ENCODE results near the gene RIN1.
A peak's percentile ranks its signal among the peaks of the same experiment; 100 is the strongest.

Gene RIN1

DNA sequence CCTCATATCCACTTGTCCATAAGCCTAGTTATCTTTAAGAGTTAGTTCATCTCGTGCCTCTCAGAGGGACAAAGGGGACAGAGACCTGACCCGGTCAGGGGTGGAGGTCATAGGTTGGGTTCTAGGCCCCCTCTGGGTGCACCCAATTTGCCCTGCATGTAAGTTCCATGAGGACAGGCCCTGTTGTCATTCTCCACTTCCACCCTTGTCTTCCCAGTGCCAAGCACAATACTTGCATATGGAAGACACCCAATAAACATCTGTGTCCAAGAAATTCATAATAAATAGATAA, 46.0 kb downstream of the RIN1 start:
- ATAC-seq, result no peak
- TF ChIP-seq PPARA (CRISPR knock-in tag; IDR thresholded peaks at IDR 0.05; ENCODE audit: borderline replicate concordance) (no peak), BACH2 (CRISPR knock-in tag; IDR thresholded peaks at IDR 0.05; ENCODE audit: borderline replicate concordance) (no peak), SNAI2 (CRISPR knock-in tag; IDR thresholded peaks at IDR 0.05) (no peak), ZNF8 (CRISPR knock-in tag; IDR thresholded peaks at IDR 0.05) (no peak), ISL1 (CRISPR knock-in tag; IDR thresholded peaks at IDR 0.05) (no peak), CSDC2 (CRISPR knock-in tag; IDR thresholded peaks at IDR 0.05) (no peak)

DNA sequence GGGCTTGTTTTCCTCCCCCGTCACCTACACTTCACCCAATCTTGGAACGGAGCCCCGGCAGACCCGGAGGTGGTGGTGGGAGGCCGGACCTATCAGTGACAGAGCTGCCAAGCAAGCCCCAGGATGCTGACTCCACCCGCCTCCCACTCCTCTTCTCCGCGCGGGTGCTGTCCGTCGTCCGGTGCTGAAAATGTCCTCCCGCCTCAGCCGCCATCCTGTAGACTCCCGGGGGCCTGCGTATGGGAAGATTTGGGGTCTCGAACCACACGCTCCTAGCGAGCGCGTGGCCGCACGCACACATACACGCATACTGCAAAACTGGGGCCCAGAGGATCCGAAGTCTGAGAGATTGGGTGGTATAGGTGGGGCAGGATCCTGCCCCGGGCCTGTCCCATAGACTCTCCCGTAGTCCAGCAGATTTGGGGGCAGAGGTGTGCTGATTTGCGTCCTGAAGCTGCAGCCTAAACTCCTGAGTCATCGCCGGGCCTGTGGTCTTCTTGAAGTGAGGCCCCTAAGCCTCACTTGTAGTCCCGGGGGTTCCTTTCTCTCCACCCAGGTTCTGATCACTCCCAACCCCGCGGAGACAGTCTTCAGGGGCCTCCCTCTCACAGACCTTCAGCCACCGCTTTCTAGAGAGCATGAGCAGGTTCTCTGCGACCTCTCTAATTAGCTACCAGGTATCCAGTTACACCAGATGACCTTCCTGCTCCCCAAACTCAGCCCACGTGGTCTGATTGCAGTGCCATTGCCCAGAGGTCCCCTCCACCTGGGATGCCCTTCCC, 46.5 kb downstream of the RIN1 start:
- ATAC-seq, result peak; percentile 60
- TF ChIP-seq, protein P1, sequence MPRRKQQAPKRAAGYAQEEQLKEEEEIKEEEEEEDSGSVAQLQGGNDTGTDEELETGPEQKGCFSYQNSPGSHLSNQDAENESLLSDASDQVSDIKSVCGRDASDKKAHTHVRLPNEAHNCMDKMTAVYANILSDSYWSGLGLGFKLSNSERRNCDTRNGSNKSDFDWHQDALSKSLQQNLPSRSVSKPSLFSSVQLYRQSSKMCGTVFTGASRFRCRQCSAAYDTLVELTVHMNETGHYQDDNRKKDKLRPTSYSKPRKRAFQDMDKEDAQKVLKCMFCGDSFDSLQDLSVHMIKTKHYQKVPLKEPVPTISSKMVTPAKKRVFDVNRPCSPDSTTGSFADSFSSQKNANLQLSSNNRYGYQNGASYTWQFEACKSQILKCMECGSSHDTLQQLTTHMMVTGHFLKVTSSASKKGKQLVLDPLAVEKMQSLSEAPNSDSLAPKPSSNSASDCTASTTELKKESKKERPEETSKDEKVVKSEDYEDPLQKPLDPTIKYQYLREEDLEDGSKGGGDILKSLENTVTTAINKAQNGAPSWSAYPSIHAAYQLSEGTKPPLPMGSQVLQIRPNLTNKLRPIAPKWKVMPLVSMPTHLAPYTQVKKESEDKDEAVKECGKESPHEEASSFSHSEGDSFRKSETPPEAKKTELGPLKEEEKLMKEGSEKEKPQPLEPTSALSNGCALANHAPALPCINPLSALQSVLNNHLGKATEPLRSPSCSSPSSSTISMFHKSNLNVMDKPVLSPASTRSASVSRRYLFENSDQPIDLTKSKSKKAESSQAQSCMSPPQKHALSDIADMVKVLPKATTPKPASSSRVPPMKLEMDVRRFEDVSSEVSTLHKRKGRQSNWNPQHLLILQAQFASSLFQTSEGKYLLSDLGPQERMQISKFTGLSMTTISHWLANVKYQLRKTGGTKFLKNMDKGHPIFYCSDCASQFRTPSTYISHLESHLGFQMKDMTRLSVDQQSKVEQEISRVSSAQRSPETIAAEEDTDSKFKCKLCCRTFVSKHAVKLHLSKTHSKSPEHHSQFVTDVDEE (CRISPR knock-in tag; IDR thresholded peaks at IDR 0.05), result 0 out of 2 replicates have a peak, but pooled peaks have one; percentile 36
- TF ChIP-seq ZFP3 (CRISPR knock-in tag; IDR thresholded peaks at IDR 0.05) (peak; percentile 39; the same call in 1 of the 2 replicates), CSDC2 (CRISPR knock-in tag; IDR thresholded peaks at IDR 0.05) (peak; percentile 88)
- TF ChIP-seq, protein P2, sequence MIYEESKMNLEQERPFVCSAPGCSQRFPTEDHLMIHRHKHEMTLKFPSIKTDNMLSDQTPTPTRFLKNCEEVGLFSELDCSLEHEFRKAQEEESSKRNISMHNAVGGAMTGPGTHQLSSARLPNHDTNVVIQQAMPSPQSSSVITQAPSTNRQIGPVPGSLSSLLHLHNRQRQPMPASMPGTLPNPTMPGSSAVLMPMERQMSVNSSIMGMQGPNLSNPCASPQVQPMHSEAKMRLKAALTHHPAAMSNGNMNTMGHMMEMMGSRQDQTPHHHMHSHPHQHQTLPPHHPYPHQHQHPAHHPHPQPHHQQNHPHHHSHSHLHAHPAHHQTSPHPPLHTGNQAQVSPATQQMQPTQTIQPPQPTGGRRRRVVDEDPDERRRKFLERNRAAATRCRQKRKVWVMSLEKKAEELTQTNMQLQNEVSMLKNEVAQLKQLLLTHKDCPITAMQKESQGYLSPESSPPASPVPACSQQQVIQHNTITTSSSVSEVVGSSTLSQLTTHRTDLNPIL (CRISPR knock-in tag; IDR thresholded peaks at IDR 0.05; ENCODE audit: low read depth), result no peak

DNA sequence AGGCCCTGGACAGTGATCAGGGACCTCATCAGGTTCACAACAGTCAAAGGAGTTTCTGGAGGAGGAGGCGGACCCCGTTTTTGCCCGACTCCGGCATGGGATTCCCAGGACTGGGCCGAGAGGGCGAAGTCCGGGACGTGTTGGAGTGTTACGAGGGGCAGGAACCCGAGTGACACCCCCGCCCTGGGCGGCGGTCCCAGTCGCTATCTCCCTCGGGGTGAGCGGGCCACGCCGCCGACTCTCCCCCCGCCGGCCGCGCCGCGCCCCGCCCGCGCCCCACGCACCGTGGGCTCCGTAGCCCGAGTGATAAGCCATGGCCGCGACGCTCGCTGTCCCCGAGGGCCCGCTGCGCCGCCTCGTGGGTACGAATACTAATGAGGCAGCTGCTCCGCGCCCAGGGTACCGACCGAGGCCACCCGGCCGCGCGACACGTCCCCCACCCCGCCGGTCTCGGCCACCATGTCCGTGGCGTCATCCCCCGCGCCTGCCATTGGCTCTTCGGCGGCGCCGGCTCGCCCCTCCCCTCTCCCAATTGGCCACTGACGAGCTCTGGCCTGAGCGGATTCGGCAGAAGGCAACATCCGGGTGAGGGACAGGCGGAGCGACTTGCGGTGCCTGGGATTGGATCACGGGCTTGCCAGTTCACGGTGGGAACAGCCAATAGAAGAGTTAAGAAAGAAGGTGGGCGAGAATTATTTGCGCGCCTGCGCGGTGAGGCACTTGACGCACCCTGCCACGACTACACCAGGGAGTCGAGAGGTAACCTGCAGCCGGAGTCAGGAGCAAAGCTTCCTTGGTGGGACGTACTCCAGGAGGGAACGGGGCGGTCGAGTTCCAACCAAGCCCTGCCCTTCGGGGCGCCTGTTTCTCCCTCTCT, 47.3 kb downstream of the RIN1 start, which contains the start of gene YIF1A:
Gene YIF1A (minus strand): TSS at position 473 of the 877 bp plus-strand sequence. CDS start 158 bp downstream, at position 315.
- TF ChIP-seq ZC3H10 (CRISPR knock-in tag; IDR thresholded peaks at IDR 0.05) (peak; percentile 6; the same call in 1 of the 2 replicates), ARNTL (CRISPR knock-in tag; IDR thresholded peaks at IDR 0.05; ENCODE audit: borderline replicate concordance, low read depth) (no peak), GLIS3 (CRISPR knock-in tag; IDR thresholded peaks at IDR 0.05) (no peak)
- peak; percentile 94 for ATAC-seq

DNA sequence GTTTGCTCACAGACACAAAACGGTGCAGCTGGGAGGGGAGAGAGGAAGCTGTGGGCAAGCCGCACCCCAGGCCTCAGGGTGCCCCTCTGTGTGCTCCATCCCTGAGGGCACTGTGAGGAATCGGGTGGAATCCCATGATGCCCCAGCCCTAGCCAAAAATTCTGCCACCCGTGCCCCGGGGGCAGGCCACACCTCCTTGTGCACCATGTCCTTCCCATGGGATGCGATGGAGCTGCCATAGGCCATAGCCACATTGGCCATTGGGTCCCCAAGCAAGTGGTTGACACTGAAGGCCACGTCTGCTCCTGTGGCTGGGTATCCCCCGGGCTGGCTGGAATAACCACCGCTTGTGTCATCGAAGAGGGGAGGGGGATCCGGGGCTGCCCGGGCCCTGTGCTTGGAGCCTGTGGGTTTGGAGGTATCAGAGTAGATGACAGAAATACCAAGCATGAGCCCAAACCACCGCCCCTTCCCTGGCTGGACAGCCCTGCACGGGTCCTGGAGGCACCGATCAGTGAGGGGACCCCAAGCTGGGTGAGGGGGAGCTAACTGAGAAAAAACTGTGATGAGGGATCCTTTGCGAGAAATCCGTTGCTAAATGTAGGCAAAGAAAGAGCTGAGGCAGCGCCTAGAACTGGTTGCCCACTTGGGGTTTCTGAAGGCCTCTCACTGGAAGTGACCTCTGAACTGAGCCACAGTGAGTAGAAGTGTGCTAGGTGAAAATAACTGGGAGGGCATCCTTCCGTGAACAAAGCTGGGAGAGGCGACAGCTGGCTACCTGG, 48.2 kb downstream of the RIN1 start:
- peak; percentile 0; the same call in 1 of the 3 replicates for ATAC-seq
- TF ChIP-seq ISL1 (CRISPR knock-in tag; IDR thresholded peaks at IDR 0.05) (no peak), ZNF8 (CRISPR knock-in tag; IDR thresholded peaks at IDR 0.05) (no peak), PPARA (CRISPR knock-in tag; IDR thresholded peaks at IDR 0.05; ENCODE audit: borderline replicate concordance) (no peak), ZNF70 (CRISPR knock-in tag; IDR thresholded peaks at IDR 0.05) (no peak), ZNF565 (CRISPR knock-in tag; conservative IDR thresholded peaks at IDR 0.05; ENCODE audit: low read depth) (no peak), OSR1 (CRISPR knock-in tag; IDR thresholded peaks at IDR 0.05) (no peak), ZFP3 (CRISPR knock-in tag; IDR thresholded peaks at IDR 0.05) (no peak), RARB (CRISPR knock-in tag; IDR thresholded peaks at IDR 0.05) (no peak), ZFP30 (CRISPR knock-in tag; IDR thresholded peaks at IDR 0.05) (no peak), TCF4 (CRISPR knock-in tag; IDR thresholded peaks at IDR 0.05; ENCODE audit: borderline replicate concordance) (no peak), GLIS3 (CRISPR knock-in tag; IDR thresholded peaks at IDR 0.05) (no peak), ZC3H10 (CRISPR knock-in tag; IDR thresholded peaks at IDR 0.05) (no peak), CSDC2 (CRISPR knock-in tag; IDR thresholded peaks at IDR 0.05) (no peak), ESRRG (CRISPR knock-in tag; IDR thresholded peaks at IDR 0.05) (no peak), BACH2 (CRISPR knock-in tag; IDR thresholded peaks at IDR 0.05; ENCODE audit: borderline replicate concordance) (no peak), SNAI2 (CRISPR knock-in tag; IDR thresholded peaks at IDR 0.05) (no peak)
- TF ChIP-seq, protein P1 (CRISPR knock-in tag; IDR thresholded peaks at IDR 0.05), result no peak
- TF ChIP-seq, protein P2 (CRISPR knock-in tag; IDR thresholded peaks at IDR 0.05; ENCODE audit: low read depth), result no peak
- TF ChIP-seq, protein P3, sequence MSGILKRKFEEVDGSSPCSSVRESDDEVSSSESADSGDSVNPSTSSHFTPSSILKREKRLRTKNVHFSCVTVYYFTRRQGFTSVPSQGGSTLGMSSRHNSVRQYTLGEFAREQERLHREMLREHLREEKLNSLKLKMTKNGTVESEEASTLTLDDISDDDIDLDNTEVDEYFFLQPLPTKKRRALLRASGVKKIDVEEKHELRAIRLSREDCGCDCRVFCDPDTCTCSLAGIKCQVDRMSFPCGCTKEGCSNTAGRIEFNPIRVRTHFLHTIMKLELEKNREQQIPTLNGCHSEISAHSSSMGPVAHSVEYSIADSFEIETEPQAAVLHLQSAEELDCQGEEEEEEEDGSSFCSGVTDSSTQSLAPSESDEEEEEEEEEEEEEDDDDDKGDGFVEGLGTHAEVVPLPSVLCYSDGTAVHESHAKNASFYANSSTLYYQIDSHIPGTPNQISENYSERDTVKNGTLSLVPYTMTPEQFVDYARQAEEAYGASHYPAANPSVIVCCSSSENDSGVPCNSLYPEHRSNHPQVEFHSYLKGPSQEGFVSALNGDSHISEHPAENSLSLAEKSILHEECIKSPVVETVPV (CRISPR knock-in tag; IDR thresholded peaks at IDR 0.05), result no peak

Data from SK-N-SH treated with all-trans-retinoic acid at 6 μM for 48 hours (cell line).